GM18507 (cell line): ENCODE results near the gene PDZD2.

Experiments used
- DNase-seq: peaks from one replicate; pipeline ENCODE4 v3.0.0; 2011; ENCODE audit warnings: low read depth; ENCODE audit not compliant: insufficient read length; ENCODE audit errors: extremely low spot score
- FAIRE-seq: peaks from 2 replicates; lab custom pipeline; 2011; peaks lifted over from hg19 to GRCh38; lab: Jason Lieb, UNC

Gene PDZD2

GRCh38 chr5:32127711-32128110, 488.8 kb downstream of the PDZD2 start:
- DNase-seq = no peak
- no peak for FAIRE-seq

DNA sequence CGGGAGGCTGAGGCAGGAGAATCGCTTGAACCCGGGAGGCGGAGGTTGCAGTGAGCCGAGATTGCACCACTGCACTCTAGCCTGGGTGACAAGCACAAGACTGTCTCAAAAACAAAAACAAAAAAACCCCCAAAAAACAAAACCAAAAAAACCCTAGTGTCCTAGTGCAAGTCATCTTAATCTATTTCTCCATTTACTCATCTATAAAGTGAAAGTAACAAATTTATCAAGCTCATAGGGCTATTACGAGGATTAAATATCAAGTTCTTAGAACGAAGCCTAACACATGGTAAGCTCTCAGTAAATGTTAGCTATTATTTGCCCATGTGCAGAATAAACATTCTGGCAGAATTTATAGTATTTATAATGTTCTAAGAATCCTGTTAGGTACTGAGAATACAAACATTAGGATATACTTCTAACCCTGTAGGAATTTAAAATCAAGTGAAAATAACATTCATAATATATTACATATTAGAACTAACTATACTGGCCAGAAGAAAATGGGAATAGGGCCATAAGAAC, 490.2 kb downstream of the PDZD2 start:
- DNase-seq = no peak
- no peak for FAIRE-seq

- FAIRE-seq (no peak), DNase-seq (no peak)
Measured at GRCh38 chr5:32130865-32131264, 491.9 kb downstream of the PDZD2 start.

- FAIRE-seq = no peak
- no peak for DNase-seq
Measured at GRCh38 chr5:32131604-32132003, 492.7 kb downstream of the PDZD2 start.

DNA sequence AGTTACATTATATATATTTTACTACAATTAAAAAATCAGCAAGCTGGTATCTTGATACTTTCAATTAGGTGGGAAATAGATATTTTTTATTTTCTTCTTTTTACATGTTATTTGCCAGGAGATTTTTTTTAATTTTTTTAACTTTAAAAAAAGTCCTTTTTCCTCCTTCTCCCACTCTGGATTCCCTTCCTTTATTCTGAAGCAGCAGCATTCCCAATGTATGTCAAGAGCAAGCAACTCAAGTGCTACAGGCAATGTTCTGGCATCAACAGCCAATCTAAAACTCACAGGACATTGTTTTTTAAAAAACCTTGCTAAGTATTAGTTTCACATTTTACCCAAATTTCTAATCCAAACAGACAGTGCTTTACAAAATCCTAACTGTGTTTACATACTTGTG, 493.8 kb downstream of the PDZD2 start:
- FAIRE-seq (no peak), DNase-seq (no peak)

DNA sequence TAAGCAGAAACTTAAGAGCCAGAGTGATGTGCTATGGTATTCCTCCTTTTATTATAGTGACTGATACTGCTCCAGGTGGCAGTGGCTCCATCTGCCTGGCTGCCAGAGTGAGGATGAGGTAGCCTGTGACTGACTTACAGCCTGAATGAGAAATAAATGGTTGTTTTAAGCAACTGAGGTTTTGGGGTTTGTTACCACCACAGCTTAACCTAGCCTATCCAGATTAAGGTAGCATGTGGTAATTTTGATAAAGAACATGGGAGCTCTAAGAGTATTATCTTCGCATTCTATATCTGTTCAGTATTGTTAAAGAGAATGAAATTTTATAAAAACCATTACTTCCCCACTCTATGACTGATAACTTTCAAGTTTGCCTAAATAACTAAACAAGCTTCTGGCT, 496.2 kb downstream of the PDZD2 start:
- DNase-seq = no peak
- FAIRE-seq = no peak

DNA sequence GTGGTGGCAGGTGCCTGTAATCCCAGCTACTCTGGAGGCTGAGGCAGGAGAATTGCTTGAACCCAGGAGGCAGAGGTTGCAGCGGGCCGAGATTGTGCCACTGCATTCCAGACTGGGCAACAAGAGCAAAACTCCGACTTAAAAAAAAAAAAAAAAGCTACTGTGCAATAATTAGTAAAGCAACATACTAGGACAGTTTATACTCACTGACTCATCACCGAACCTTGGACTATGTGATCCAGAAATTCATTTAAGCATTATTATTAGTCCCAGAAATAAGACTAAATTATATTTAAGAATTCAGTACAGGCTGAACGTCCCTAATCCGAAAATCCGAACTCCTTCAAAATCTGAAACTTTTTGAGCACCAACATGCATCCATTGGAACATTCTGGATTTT, 497.4 kb downstream of the PDZD2 start:
- no peak for DNase-seq
- FAIRE-seq = no peak

DNA sequence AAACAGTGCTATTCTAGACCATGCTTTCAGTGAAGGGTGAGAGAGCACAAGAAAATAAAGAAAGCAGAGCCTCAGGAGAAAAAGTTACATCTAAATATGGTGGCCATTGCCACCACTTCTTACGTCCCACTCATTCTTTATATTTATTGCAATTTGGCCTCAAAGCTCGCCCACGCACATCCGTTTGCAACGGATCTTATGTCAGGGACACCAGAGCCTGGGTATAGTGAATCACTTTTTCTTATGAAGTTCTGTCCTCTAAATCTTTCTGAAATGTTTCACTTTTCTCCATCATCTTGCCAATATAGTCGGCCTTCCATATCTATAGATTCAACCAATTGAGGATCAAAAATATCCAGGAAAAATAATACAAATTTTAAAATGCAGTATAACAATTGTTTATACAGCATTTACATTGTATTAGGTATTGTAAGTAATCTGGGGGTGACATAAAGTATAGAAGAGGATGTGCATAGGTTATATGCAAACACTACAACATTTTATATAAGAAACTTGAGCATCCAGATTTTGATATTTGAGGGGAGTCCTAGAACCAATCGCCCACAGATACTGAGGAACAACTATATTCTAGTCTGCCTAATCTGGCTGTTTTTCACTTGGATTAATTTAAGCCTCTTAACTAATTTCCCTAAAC, 500.0 kb downstream of the PDZD2 start:
- DNase-seq (no peak), FAIRE-seq (no peak)

DNA sequence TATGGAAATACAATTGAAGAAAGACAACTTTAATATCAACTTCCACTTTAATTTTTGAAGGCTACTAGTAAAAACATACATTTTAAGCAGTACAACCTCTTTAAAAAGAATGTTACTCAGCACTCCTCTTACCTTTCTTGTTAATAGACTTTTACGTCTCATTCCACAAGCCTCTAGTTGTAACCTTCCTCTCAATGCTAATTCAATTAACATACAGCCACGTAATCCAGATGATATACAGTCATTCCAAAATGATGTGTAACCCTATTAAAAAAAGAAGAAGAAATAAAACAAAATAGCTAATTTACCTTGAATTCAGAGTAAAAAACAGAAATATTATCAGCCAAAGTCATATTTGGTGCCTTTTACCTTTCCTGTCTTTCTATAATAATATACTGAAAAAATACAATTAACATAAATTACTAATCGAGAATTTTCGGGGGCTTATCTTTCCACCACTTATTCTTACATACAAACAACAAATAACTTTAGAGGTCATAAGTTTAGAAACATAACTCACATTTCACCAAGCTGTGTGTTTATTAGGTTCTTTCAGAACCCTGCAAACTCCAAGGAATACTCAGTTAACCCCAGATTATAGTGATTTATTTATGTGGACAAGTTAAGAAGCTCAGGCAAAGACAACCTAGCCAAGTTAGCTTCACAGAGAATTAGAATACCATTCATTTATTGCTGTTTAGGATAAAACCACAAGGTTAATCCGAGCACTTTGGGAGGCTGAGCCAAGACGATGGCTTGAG, 504.9 kb downstream of the PDZD2 start:
- DNase-seq = no peak
- no peak for FAIRE-seq

DNA sequence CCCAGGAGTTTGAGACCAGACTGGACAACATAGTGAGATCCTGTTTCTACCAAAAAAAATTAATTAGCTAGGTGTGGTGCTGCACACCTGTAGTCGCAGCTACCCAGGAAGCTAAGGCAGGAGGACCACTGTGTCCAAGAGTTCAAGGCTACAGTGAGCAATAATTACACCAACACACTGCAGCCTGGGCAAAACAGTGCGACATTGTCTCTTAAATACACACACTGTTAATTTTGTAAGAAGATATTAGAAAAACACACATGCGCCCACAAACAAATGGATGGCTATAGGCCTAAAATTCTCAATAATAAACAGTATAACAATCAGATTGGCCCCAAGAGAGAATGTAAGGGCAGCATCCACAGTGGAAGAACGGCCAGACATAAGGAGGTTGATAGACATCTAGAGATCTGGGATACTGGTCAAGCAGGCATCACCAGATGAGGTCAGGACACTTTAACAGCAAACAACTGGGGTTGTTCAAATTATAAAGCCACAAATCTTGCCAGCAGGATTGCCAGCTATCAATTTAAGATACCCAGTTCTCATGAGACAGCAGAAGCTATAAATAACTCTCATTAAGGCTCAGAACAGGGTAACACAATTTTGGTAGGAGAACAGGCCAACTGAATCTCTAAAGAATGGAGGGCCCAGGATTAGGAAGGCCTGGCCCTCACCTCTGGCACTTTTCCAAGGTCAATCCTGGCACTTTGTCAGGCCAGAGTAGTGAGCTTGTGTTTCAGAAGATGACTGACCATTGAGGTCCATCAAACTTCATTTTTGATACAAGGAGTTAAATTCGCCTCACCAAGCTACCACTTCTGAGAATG, 505.7 kb downstream of the PDZD2 start:
- FAIRE-seq (no peak), DNase-seq (no peak)

GRCh38 chr5:32145378-32145777, 506.4 kb downstream of the PDZD2 start:
- FAIRE-seq (no peak), DNase-seq (no peak)

- no peak for DNase-seq
- FAIRE-seq = no peak
Measured at GRCh38 chr5:32147236-32147635, 508.3 kb downstream of the PDZD2 start.

- DNase-seq (no peak), FAIRE-seq (no peak)
Measured at GRCh38 chr5:32147959-32148358, 509.0 kb downstream of the PDZD2 start.

DNA sequence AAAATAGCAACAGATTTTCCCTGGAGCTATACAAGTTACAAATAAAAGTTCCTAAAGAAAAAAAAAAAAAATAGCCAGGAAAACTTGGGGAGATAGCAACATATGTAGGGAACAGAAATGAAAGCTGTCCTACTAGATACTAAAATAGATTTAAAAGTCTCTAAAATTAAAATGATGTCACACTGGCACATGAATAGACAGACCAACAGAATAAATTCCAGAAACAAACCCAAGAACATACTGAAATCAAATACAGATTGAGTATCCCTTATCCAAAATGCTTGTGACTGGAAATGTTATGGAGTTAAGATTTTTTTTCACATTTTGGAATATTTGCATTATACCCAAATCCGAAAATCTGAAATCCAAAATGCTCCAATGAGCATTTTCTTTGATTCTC, 511.4 kb downstream of the PDZD2 start:
- no peak for DNase-seq
- FAIRE-seq = no peak

DNA sequence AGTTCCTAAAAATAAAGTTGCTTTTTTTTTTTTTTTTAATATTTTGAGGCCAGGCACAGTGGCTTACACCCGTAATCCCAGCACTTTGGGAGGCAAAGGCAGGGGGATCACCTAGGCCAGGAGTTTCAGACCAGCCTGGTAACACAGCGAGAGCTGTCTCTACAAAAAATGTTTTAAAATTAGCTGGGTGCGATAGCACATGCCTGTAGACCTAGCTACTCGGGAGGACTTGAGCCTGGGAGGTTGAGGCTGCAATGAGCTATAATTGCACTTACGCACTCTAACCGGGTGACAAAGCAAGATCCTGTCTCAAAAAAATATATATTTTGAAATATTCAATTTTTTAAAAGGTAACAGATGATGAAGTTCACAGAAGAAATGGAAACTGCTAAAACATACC, 512.3 kb downstream of the PDZD2 start:
- FAIRE-seq (no peak), DNase-seq (no peak)

DNA sequence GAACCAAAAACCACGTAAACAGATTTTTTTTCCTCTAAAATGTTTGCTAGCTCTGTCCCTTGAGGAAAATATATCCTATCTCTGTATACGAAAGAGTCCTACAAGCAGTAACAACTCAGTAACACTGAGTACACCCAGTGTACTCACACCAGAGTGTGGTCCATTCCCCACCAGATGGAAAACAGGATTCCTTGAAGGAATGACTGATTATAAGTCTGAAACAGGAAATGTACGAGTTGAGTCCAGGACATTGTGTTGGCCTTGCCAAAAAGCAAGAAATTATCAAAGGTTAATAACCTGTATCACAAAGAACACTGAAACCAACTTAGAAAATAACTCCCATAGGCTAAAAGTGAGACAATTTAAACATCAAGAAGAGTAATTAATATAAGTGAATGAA, 514.8 kb downstream of the PDZD2 start:
- FAIRE-seq = no peak
- DNase-seq = no peak

DNA sequence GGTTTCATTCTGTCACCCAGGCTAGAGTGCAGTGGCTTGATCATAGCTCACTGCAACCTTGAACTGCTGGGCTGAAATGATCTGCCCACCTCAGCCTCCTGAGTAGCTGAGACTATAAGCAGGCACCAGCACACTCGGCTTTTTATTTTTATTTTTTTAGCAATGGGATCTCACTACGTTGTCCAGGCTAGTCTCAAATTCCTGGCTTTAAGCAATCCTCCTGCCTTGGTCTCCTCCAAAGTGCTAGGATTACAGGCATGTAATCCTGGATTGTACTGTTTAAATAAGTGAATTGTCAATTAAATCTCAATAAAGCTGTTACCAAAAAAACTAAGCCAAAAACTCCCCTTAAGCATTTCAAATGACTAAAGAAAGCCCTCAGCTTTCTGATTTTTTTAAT, 516.3 kb downstream of the PDZD2 start:
- FAIRE-seq (no peak), DNase-seq (no peak)

DNA sequence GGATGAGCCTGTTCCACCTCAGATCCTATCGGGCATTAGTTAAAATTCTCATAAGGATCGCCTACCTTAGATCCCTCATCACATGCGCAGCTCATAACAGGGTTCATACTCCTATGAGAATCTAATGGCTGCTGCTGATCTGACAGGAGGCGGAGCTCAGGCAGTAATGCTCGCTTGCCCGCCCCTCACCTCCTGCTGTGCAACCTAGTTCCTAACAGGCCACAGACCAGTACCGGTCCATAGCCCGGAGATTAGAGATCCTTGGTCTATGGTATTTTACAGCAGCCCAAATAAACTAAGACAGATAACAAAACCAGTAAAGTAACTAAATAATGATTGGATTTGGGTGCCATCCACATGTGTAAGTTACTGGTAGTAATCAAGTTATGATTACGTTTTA, 517.7 kb downstream of the PDZD2 start:
- DNase-seq (no peak), FAIRE-seq (no peak)

- DNase-seq (no peak), FAIRE-seq (no peak)
Measured at GRCh38 chr5:32157078-32157477, 518.1 kb downstream of the PDZD2 start.

GRCh38 chr5:32158679-32158975, 519.7 kb downstream of the PDZD2 start:
- DNase-seq (no peak), FAIRE-seq (no peak)
